SK-N-SH (cell line): ENCODE data around the gene SEMA4D.

Source experiments
- FOXJ3 ChIP-seq: sonication (generic); formaldehyde crosslinking; IDR thresholded peaks from 2 replicates; pipeline ENCODE4 v1.5.1; 2020; ENCODE audit warnings: mild to moderate bottlenecking, missing genetic modification reagents
- JUND ChIP-seq: IDR thresholded peaks from 2 replicates; pipeline ENCODE4 v1.4.0; 2012
- MXI1 ChIP-seq: IDR thresholded peaks from 2 replicates; pipeline ENCODE4 v1.6.1; 2012; ENCODE audit warnings: mild to moderate bottlenecking, low read depth, low read length, improper control_type of control experiment
- POLR2AphosphoS5 ChIP-seq: IDR thresholded peaks from 2 replicates; pipeline ENCODE4 v1.6.1; 2012; ENCODE audit warnings: low read depth, low read length
- TCF12 ChIP-seq: IDR thresholded peaks from 2 replicates; pipeline ENCODE4 v1.4.0; 2012
- TF ChIP-seq, protein P1 (sequence below): fragments of 200-600 bp; sonication (generic); IDR thresholded peaks from 2 replicates; pipeline ENCODE4 v1.6.1; 2017; ENCODE audit warnings: antibody characterized with exemption, mild to moderate bottlenecking, moderate library complexity

- TF ChIP-seq, protein P1, sequence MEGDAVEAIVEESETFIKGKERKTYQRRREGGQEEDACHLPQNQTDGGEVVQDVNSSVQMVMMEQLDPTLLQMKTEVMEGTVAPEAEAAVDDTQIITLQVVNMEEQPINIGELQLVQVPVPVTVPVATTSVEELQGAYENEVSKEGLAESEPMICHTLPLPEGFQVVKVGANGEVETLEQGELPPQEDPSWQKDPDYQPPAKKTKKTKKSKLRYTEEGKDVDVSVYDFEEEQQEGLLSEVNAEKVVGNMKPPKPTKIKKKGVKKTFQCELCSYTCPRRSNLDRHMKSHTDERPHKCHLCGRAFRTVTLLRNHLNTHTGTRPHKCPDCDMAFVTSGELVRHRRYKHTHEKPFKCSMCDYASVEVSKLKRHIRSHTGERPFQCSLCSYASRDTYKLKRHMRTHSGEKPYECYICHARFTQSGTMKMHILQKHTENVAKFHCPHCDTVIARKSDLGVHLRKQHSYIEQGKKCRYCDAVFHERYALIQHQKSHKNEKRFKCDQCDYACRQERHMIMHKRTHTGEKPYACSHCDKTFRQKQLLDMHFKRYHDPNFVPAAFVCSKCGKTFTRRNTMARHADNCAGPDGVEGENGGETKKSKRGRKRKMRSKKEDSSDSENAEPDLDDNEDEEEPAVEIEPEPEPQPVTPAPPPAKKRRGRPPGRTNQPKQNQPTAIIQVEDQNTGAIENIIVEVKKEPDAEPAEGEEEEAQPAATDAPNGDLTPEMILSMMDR: no peak
- TF ChIP-seq FOXJ3 (no peak), POLR2AphosphoS5 (no peak), MXI1 (no peak), JUND (peak; percentile 83), TCF12 (peak; percentile 64)
Observed at GRCh38 chr9:89422151-89422975, 75.5 kb downstream of the SEMA4D start.
